HepG2 (cell line): Measurements from ENCODE around the gene ANXA11. TPM values are rescaled to one million over a fixed set of nuclear protein-coding genes. Genes with fewer than 3 reads are reported as not detected.

Experiments
- ELF1 ChIP-seq: sonication (generic); formaldehyde crosslinking; IDR thresholded peaks from 2 replicates; pipeline ENCODE4 v1.4.0; 2020; ENCODE audit warnings: missing genetic modification reagents
- GATAD2A ChIP-seq: IDR thresholded peaks from 2 replicates; pipeline ENCODE4 v1.6.1; 2016
- MYC ChIP-seq: sonication (generic); formaldehyde crosslinking; IDR thresholded peaks from 2 replicates; pipeline ENCODE4 v1.9.0; 2021; ENCODE audit warnings: missing genetic modification reagents, borderline replicate concordance
- TBP ChIP-seq: sonication (generic); formaldehyde crosslinking; IDR thresholded peaks from 2 replicates; pipeline ENCODE4 v1.5.0; 2020; ENCODE audit warnings: missing genetic modification reagents
- ZFX ChIP-seq: sonication (generic); formaldehyde crosslinking; IDR thresholded peaks from 2 replicates; pipeline ENCODE4 v1.4.0; 2020; ENCODE audit warnings: mild to moderate bottlenecking, low read depth, missing genetic modification reagents, moderate library complexity
- ZMYM3 ChIP-seq: sonication (generic); formaldehyde crosslinking; IDR thresholded peaks from 2 replicates; pipeline ENCODE4 v1.5.1; 2020; ENCODE audit warnings: mild to moderate bottlenecking, missing genetic modification reagents
- ZNF251 ChIP-seq: sonication (generic); formaldehyde crosslinking; IDR thresholded peaks from 2 replicates; pipeline ENCODE4 v1.9.0; 2021; ENCODE audit warnings: mild to moderate bottlenecking, missing genetic modification reagents
- ZNF292 ChIP-seq: sonication (generic); formaldehyde crosslinking; IDR thresholded peaks from 2 replicates; pipeline ENCODE4 v1.8.1; 2022; ENCODE audit warnings: mild to moderate bottlenecking, low read depth, missing genetic modification reagents, borderline replicate concordance
- ZNF296 ChIP-seq: sonication (generic); formaldehyde crosslinking; conservative IDR thresholded peaks from 2 replicates; pipeline ENCODE4 v1.5.0; 2020; ENCODE audit warnings: mild to moderate bottlenecking, missing genetic modification reagents
- ZNF3 ChIP-seq: IDR thresholded peaks from 2 replicates; pipeline ENCODE4 v1.7.0; 2017; ENCODE audit warnings: inconsistent platforms
- ZNF616 ChIP-seq: sonication (generic); formaldehyde crosslinking; IDR thresholded peaks from 2 replicates; pipeline ENCODE4 v1.5.0; 2020; ENCODE audit warnings: low read depth, mild to moderate bottlenecking, missing genetic modification reagents
- ZSCAN30 ChIP-seq: sonication (generic); formaldehyde crosslinking; IDR thresholded peaks from 2 replicates; pipeline ENCODE4 v1.5.0; 2020; ENCODE audit warnings: mild to moderate bottlenecking, missing genetic modification reagents
- polyA plus RNA-seq, 8 experiments: library from polyadenylated mRNA; depleted of rRNA in 3 of 8; stranded (reverse) in 7 of 8; unstranded in 1 of 8; fragments of >200 nt; fragmentation: Illumina TruSeq in 4 of 8; extraction: Trizol in 4 of 8; gene quantifications; 2 replicates each; pipeline versions ENCODE4 v1.2.1 to v1.2.3, GENCODE V29; 2011 to 2016; ENCODE audit warnings: low read depth in 4 of 8, missing spikeins in 1 of 8, mixed read lengths in 1 of 8; ENCODE audit not compliant: insufficient read depth in 1 of 8
- total RNA-seq, 5 experiments: library from RNA; depleted of rRNA; stranded (reverse); fragments of >200 nt; fragmentation: Illumina TruSeq; extraction: Trizol; gene quantifications; 2 replicates each; pipeline ENCODE4 v1.2.3, GENCODE V29; 2016; ENCODE audit warnings: low read depth in 1 of 5
- TF ChIP-seq, protein P1 (sequence below): sonication (generic); formaldehyde crosslinking; IDR thresholded peaks from 2 replicates; pipeline ENCODE4 v1.8.0; 2022; ENCODE audit warnings: mild to moderate bottlenecking, missing genetic modification reagents
- TF ChIP-seq, protein P2 (sequence below): IDR thresholded peaks from 2 replicates; pipeline ENCODE4 v1.6.1; 2016; ENCODE audit warnings: missing compliant biosample characterization, missing genetic modification reagents, borderline replicate concordance
- TF ChIP-seq, protein P3 (sequence below): sonication (generic); formaldehyde crosslinking; IDR thresholded peaks from 2 replicates; pipeline ENCODE4 v1.5.0; 2020; ENCODE audit warnings: missing genetic modification reagents, mild to moderate bottlenecking, borderline replicate concordance
- TF ChIP-seq, protein P4 (sequence below): sonication (generic); formaldehyde crosslinking; IDR thresholded peaks from 2 replicates; pipeline ENCODE4 v1.4.0; 2020; ENCODE audit warnings: missing genetic modification reagents
- TF ChIP-seq, protein P5 (sequence below), 2 experiments: sonication (generic) in 1 of 2; formaldehyde crosslinking in 1 of 2; IDR thresholded peaks; 2 replicates each; pipeline versions ENCODE4 v1.5.1 to v1.6.1; 2011 to 2020; ENCODE audit warnings: borderline replicate concordance in 1 of 2, low read depth in 1 of 2, low read length in 1 of 2, mild to moderate bottlenecking in 1 of 2, missing genetic modification reagents in 1 of 2, moderate library complexity in 1 of 2

ANXA11 gene
- total and polyA plus RNA-seq, 2 of the 13 experiments (the other 11 are each of a cell fraction or from before 2014, with no cell fraction given), result 30.6 to 51.5 TPM

DNA sequence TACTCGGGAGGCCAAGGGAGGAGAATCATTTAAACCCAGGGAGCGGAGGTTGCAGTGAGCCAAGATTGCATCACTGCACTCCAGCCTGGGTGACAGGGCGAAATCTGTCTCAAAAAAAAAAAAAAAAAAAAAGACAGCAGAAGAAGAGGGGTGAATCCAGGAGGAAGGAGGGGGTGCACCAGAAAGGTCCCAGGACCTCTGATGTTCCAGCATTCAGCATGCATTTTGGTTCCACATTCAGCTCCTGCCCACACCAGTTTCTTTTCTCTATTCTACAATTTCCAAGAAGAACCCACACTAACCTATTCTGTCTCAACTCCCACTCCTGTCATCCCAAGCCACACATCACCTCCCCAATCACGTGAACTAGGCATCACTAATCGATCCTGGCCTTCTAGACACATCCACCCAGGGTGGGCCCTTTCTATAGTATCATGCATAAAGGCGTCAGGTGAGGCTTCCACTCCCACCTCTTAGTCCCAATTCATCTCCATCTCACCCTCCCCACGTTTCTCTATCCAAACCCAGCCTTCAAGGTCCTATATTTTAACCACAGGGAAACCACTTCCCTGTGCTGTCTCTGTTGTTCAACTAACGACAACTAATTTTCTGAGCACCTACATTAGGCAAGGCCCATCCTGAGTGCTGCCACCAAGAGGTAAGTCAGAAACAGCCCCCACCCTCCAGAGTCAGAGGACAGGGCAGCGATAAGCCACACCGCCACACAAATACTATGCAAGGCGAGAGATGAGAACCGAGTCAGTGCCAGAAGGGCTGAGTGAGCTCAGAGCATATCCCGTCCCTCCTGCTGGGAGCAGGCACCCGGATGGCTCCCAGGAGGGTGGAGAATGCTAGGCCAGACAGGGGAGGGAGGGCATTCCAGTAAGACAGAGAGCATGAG lies 2.2 kb downstream of the ANXA11 start (continued):
- TF ChIP-seq, protein P1, sequence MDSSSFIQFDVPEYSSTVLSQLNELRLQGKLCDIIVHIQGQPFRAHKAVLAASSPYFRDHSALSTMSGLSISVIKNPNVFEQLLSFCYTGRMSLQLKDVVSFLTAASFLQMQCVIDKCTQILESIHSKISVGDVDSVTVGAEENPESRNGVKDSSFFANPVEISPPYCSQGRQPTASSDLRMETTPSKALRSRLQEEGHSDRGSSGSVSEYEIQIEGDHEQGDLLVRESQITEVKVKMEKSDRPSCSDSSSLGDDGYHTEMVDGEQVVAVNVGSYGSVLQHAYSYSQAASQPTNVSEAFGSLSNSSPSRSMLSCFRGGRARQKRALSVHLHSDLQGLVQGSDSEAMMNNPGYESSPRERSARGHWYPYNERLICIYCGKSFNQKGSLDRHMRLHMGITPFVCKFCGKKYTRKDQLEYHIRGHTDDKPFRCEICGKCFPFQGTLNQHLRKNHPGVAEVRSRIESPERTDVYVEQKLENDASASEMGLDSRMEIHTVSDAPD (CRISPR knock-in tag), result no peak
- TF ChIP-seq, protein P2, sequence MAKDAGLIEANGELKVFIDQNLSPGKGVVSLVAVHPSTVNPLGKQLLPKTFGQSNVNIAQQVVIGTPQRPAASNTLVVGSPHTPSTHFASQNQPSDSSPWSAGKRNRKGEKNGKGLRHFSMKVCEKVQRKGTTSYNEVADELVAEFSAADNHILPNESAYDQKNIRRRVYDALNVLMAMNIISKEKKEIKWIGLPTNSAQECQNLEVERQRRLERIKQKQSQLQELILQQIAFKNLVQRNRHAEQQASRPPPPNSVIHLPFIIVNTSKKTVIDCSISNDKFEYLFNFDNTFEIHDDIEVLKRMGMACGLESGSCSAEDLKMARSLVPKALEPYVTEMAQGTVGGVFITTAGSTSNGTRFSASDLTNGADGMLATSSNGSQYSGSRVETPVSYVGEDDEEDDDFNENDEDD, result peak; percentile 33; the same call in 1 of the 2 replicates
- peak; percentile 67 for TF ChIP-seq GATAD2A (CRISPR knock-in tag)
- TF ChIP-seq ZMYM3, result peak; percentile 74
- peak; percentile 88 for TF ChIP-seq ZNF3
- no peak for TF ChIP-seq ZNF292
- TF ChIP-seq ZNF251 (CRISPR knock-in tag), result no peak
- TF ChIP-seq ZNF296 (CRISPR knock-in tag), result no peak
- TF ChIP-seq ZSCAN30 (CRISPR knock-in tag), result no peak
- TF ChIP-seq MYC (CRISPR knock-in tag), result no peak
- peak; percentile 58; the same call in 1 of the 2 replicates for TF ChIP-seq ZFX (CRISPR knock-in tag)
- no peak for TF ChIP-seq ZNF616 (CRISPR knock-in tag)
- TF ChIP-seq, protein P3, sequence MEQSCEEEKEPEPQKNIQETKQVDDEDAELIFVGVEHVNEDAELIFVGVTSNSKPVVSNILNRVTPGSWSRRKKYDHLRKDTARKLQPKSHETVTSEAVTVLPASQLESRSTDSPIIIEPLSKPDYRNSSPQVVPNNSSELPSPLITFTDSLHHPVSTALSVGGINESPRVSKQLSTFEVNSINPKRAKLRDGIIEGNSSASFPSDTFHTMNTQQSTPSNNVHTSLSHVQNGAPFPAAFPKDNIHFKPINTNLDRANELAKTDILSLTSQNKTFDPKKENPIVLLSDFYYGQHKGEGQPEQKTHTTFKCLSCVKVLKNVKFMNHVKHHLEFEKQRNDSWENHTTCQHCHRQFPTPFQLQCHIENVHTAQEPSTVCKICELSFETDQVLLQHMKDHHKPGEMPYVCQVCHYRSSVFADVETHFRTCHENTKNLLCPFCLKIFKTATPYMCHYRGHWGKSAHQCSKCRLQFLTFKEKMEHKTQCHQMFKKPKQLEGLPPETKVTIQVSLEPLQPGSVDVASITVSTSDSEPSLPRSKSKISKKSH, result no peak
- TF ChIP-seq, protein P4, sequence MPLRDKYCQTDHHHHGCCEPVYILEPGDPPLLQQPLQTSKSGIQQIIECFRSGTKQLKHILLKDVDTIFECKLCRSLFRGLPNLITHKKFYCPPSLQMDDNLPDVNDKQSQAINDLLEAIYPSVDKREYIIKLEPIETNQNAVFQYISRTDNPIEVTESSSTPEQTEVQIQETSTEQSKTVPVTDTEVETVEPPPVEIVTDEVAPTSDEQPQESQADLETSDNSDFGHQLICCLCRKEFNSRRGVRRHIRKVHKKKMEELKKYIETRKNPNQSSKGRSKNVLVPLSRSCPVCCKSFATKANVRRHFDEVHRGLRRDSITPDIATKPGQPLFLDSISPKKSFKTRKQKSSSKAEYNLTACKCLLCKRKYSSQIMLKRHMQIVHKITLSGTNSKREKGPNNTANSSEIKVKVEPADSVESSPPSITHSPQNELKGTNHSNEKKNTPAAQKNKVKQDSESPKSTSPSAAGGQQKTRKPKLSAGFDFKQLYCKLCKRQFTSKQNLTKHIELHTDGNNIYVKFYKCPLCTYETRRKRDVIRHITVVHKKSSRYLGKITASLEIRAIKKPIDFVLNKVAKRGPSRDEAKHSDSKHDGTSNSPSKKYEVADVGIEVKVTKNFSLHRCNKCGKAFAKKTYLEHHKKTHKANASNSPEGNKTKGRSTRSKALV, result no peak
- TF ChIP-seq, protein P5, sequence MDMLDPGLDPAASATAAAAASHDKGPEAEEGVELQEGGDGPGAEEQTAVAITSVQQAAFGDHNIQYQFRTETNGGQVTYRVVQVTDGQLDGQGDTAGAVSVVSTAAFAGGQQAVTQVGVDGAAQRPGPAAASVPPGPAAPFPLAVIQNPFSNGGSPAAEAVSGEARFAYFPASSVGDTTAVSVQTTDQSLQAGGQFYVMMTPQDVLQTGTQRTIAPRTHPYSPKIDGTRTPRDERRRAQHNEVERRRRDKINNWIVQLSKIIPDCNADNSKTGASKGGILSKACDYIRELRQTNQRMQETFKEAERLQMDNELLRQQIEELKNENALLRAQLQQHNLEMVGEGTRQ (IDR thresholded peaks at IDR 0.05; ENCODE audit: low read depth, low read length), result 0 out of 2 replicates have a peak, but pooled peaks have one; percentile 8
- TF ChIP-seq, protein P5 (CRISPR knock-in tag; IDR thresholded peaks at IDR 0.05; ENCODE audit: borderline replicate concordance), result no peak; the same call in 1 of the 2 replicates
- TF ChIP-seq ELF1, result 0 out of 2 replicates have a peak, but pooled peaks have one; percentile 16
- no peak for TF ChIP-seq TBP (CRISPR knock-in tag)
